HepG2 (cell line): ENCODE data around the gene TEX19. TPM values are rescaled to one million over a fixed set of nuclear protein-coding genes. Genes with fewer than 3 reads are reported as not detected.
A peak's percentile ranks its signal among the peaks of the same experiment; 100 is the strongest.

Source experiments
- ERF ChIP-seq: IDR thresholded peaks from 2 replicates; pipeline ENCODE4 v1.6.1; 2018; ENCODE audit warnings: missing biosample characterization, missing genetic modification reagents
- IKZF1 ChIP-seq: fragments of 450-650 bp; IDR thresholded peaks from 2 replicates; pipeline ENCODE4 v1.7.1; 2016
- JUN ChIP-seq: sonication (generic); formaldehyde crosslinking; IDR thresholded peaks from 2 replicates; pipeline ENCODE4 v1.4.0; 2020; ENCODE audit warnings: mild to moderate bottlenecking, missing genetic modification reagents
- KDM1A ChIP-seq: IDR thresholded peaks from 2 replicates; pipeline ENCODE4 v1.6.1; 2016; ENCODE audit warnings: missing compliant biosample characterization
- KLF15 ChIP-seq: sonication (generic); formaldehyde crosslinking; IDR thresholded peaks from 2 replicates; pipeline ENCODE4 v1.8.1; 2023; ENCODE audit warnings: borderline replicate concordance, mild to moderate bottlenecking, inconsistent platforms, missing genetic modification reagents, mixed read lengths
- KMT2A ChIP-seq: sonication (generic); formaldehyde crosslinking; IDR thresholded peaks from 2 replicates; pipeline ENCODE4 v1.4.0; 2020; ENCODE audit warnings: missing genetic modification reagents
- NCOA5 ChIP-seq: sonication (generic); formaldehyde crosslinking; IDR thresholded peaks from 2 replicates; pipeline ENCODE4 v1.4.0; 2020; ENCODE audit warnings: missing genetic modification reagents
- NFIC ChIP-seq: IDR thresholded peaks from 2 replicates; pipeline ENCODE4 v1.6.1; 2012; ENCODE audit warnings: mild to moderate bottlenecking, low read length, inconsistent platforms
- PITX1 ChIP-seq: sonication (generic); formaldehyde crosslinking; IDR thresholded peaks from 2 replicates; pipeline ENCODE4 v1.5.1; 2020; ENCODE audit warnings: mild to moderate bottlenecking, missing genetic modification reagents
- POLR2G ChIP-seq: fragments of 200-400 bp; formaldehyde crosslinking; IDR thresholded peaks from 2 replicates; pipeline ENCODE4 v1.6.1; 2018; ENCODE audit warnings: mild to moderate bottlenecking, low read depth, low read length, moderate library complexity
- PRMT3 ChIP-seq: sonication (generic); formaldehyde crosslinking; IDR thresholded peaks from 2 replicates; pipeline ENCODE4 v1.8.1; 2022; ENCODE audit warnings: low read depth, mild to moderate bottlenecking, moderate library complexity, missing genetic modification reagents, borderline replicate concordance
- RAD21 ChIP-seq: fragments of 450-650 bp; formaldehyde crosslinking; IDR thresholded peaks from 2 replicates; pipeline ENCODE4 v1.5.0; 2020; ENCODE audit warnings: mild to moderate bottlenecking
- STAT5B ChIP-seq: sonication (generic); formaldehyde crosslinking; IDR thresholded peaks from 2 replicates; pipeline ENCODE4 v1.4.0; 2020; ENCODE audit warnings: missing genetic modification reagents
- ZBTB38 ChIP-seq: sonication (generic); formaldehyde crosslinking; IDR thresholded peaks from 2 replicates; pipeline ENCODE4 v1.5.1; 2020; ENCODE audit warnings: mild to moderate bottlenecking, missing genetic modification reagents
- ZNF207 ChIP-seq: fragments of 450-650 bp; IDR thresholded peaks from 2 replicates; pipeline ENCODE4 v1.6.1; 2016; ENCODE audit warnings: antibody characterized with exemption, borderline replicate concordance
- ZNF234 ChIP-seq: sonication (generic); formaldehyde crosslinking; conservative IDR thresholded peaks from 2 replicates; pipeline ENCODE4 v1.5.1; 2020; ENCODE audit warnings: mild to moderate bottlenecking, missing genetic modification reagents
- ZNF292 ChIP-seq: sonication (generic); formaldehyde crosslinking; IDR thresholded peaks from 2 replicates; pipeline ENCODE4 v1.8.1; 2022; ENCODE audit warnings: mild to moderate bottlenecking, low read depth, missing genetic modification reagents, borderline replicate concordance
- ZNF33B ChIP-seq: sonication (generic); formaldehyde crosslinking; IDR thresholded peaks from 2 replicates; pipeline ENCODE4 v1.5.1; 2020; ENCODE audit warnings: mild to moderate bottlenecking, missing genetic modification reagents
- ZNF549 ChIP-seq: sonication (generic); formaldehyde crosslinking; IDR thresholded peaks from 2 replicates; pipeline ENCODE4 v1.5.0; 2020; ENCODE audit warnings: missing genetic modification reagents
- ZNF567 ChIP-seq: sonication (generic); formaldehyde crosslinking; IDR thresholded peaks from 2 replicates; pipeline ENCODE4 v1.8.1; 2023; ENCODE audit warnings: mild to moderate bottlenecking, missing genetic modification reagents, borderline replicate concordance
- ZNF577 ChIP-seq: sonication (generic); formaldehyde crosslinking; IDR thresholded peaks from 2 replicates; pipeline ENCODE4 v1.4.0; 2020; ENCODE audit warnings: mild to moderate bottlenecking, low read depth, missing genetic modification reagents, borderline replicate concordance
- ZNF605 ChIP-seq: sonication (generic); formaldehyde crosslinking; IDR thresholded peaks from 2 replicates; pipeline ENCODE4 v1.8.0; 2022; ENCODE audit warnings: mild to moderate bottlenecking, missing genetic modification reagents
- polyA plus RNA-seq, 8 experiments: library from polyadenylated mRNA; depleted of rRNA in 3 of 8; stranded (reverse) in 7 of 8; unstranded in 1 of 8; fragments of >200 nt; fragmentation: Illumina TruSeq in 4 of 8; extraction: Trizol in 4 of 8; gene quantifications; 2 replicates each; pipeline versions ENCODE4 v1.2.1 to v1.2.3, GENCODE V29; 2011 to 2016; ENCODE audit warnings: low read depth in 4 of 8, missing spikeins in 1 of 8, mixed read lengths in 1 of 8; ENCODE audit not compliant: insufficient read depth in 1 of 8
- total RNA-seq, 5 experiments: library from RNA; depleted of rRNA; stranded (reverse); fragments of >200 nt; fragmentation: Illumina TruSeq; extraction: Trizol; gene quantifications; 2 replicates each; pipeline ENCODE4 v1.2.3, GENCODE V29; 2016; ENCODE audit warnings: low read depth in 1 of 5
- TF ChIP-seq, protein P1 (sequence below): IDR thresholded peaks from 2 replicates; pipeline ENCODE4 v1.6.1; 2016; ENCODE audit warnings: missing compliant biosample characterization, missing genetic modification reagents, borderline replicate concordance
- TF ChIP-seq, protein P2 (sequence below): sonication (generic); formaldehyde crosslinking; IDR thresholded peaks from 2 replicates; pipeline ENCODE4 v1.4.0; 2020; ENCODE audit warnings: mild to moderate bottlenecking, missing genetic modification reagents
- TF ChIP-seq, protein P3 (sequence below): sonication (generic); formaldehyde crosslinking; IDR thresholded peaks from 2 replicates; pipeline ENCODE4 v1.9.0; 2022; ENCODE audit warnings: low read depth, missing genetic modification reagents

TEX19 gene
- total and polyA plus RNA-seq, 2 of the 13 experiments (the other 11 are each of a cell fraction or from before 2014, with no cell fraction given) = 1.3 to 6.0 TPM

DNA sequence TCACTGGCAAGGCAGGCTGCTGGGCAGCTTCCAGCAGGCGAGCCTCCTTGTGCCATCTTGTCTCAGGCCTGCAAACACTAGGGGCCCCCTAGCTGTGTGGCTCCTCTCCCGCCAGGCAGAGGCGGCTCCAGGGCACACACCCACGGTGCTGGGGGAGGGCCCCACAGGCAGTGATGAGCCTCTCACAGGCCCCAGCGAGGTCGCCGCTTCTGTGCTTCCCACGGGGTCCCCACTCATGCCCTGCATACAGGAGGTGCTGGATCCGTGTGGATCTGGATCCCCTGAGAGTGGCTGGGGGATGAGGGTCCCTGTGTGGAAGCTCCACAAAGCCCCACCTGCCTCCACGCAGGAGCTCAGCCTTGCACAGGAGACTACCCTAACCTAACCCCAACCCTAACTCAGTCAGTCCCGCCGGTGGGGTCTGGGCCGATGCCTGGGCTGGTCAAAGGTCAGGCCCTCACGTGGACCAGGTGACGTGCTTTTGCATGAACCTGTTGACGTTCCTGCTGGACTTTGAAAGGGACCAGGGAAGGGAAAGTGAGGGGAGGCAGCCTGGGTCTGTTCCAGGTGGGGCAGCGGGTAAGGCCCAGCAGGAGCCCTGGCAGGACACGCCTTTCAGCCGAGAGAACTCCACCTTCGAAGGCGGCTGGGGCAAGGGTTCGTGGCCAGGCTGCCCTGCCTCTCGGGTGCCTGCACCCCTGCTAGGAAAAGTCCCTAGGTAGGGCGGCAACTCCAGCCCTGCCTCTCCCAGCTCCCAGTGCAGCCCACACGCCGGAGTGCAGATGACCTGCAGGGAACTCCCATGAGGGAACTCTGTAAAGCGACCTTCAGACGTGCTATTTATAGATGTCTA is 30.7 kb upstream of the TEX19 start (continued):
- TF ChIP-seq, protein P1, sequence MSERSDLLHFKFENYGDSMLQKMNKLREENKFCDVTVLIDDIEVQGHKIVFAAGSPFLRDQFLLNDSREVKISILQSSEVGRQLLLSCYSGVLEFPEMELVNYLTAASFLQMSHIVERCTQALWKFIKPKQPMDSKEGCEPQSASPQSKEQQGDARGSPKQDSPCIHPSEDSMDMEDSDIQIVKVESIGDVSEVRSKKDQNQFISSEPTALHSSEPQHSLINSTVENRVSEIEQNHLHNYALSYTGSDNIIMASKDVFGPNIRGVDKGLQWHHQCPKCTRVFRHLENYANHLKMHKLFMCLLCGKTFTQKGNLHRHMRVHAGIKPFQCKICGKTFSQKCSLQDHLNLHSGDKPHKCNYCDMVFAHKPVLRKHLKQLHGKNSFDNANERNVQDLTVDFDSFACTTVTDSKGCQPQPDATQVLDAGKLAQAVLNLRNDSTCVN (CRISPR knock-in tag) = 0 out of 2 replicates have a peak, but pooled peaks have one; percentile 39
- TF ChIP-seq ZNF207 = no peak
- TF ChIP-seq RAD21 (CRISPR knock-in tag) = no peak; the same call in 1 of the 2 replicates
- peak; percentile 73; the same call in 1 of the 2 replicates for TF ChIP-seq NCOA5 (CRISPR knock-in tag)
- TF ChIP-seq IKZF1 = no peak
- peak; percentile 98 for TF ChIP-seq ERF
- no peak for TF ChIP-seq NFIC
- TF ChIP-seq KLF15 (CRISPR knock-in tag) = no peak
- TF ChIP-seq, protein P2, sequence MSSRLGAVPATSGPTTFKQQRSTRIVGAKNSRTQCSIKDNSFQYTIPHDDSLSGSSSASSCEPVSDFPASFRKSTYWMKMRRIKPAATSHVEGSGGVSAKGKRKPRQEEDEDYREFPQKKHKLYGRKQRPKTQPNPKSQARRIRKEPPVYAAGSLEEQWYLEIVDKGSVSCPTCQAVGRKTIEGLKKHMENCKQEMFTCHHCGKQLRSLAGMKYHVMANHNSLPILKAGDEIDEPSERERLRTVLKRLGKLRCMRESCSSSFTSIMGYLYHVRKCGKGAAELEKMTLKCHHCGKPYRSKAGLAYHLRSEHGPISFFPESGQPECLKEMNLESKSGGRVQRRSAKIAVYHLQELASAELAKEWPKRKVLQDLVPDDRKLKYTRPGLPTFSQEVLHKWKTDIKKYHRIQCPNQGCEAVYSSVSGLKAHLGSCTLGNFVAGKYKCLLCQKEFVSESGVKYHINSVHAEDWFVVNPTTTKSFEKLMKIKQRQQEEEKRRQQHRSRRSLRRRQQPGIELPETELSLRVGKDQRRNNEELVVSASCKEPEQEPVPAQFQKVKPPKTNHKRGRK (CRISPR knock-in tag) = no peak
- peak; percentile 60; the same call in 1 of the 2 replicates for TF ChIP-seq POLR2G
- 0 out of 2 replicates have a peak, but pooled peaks have one; percentile 18 for TF ChIP-seq ZNF549 (CRISPR knock-in tag)
- TF ChIP-seq STAT5B (CRISPR knock-in tag) = peak; percentile 82
- TF ChIP-seq ZNF605 (CRISPR knock-in tag) = peak; percentile 85
- TF ChIP-seq ZNF567 (CRISPR knock-in tag) = no peak
- peak; percentile 20; the same call in 1 of the 2 replicates for TF ChIP-seq KDM1A
- TF ChIP-seq PRMT3 = no peak
- TF ChIP-seq JUN (CRISPR knock-in tag) = peak; percentile 86; the same call in 1 of the 2 replicates
- TF ChIP-seq ZBTB38 (CRISPR knock-in tag) = peak; percentile 87
- peak; percentile 82; the same call in 1 of the 2 replicates for TF ChIP-seq KMT2A (CRISPR knock-in tag)
- no peak for TF ChIP-seq ZNF33B (CRISPR knock-in tag)
- no peak for TF ChIP-seq ZNF577 (CRISPR knock-in tag)
- no peak; the same call in 1 of the 2 replicates for TF ChIP-seq ZNF234
- peak; percentile 82 for TF ChIP-seq ZNF292
- TF ChIP-seq, protein P3, sequence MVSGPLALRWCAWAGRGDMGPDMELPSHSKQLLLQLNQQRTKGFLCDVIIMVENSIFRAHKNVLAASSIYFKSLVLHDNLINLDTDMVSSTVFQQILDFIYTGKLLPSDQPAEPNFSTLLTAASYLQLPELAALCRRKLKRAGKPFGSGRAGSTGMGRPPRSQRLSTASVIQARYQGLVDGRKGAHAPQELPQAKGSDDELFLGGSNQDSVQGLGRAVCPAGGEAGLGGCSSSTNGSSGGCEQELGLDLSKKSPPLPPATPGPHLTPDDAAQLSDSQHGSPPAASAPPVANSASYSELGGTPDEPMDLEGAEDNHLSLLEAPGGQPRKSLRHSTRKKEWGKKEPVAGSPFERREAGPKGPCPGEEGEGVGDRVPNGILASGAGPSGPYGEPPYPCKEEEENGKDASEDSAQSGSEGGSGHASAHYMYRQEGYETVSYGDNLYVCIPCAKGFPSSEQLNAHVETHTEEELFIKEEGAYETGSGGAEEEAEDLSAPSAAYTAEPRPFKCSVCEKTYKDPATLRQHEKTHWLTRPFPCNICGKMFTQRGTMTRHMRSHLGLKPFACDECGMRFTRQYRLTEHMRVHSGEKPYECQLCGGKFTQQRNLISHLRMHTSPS (CRISPR knock-in tag) = peak; percentile 97
- peak; percentile 91; the same call in 1 of the 2 replicates for TF ChIP-seq PITX1
